Cardiac fibroblast (primary cell): ENCODE data around the gene FGD4.
A peak's percentile ranks its signal among the peaks of the same experiment; 100 is the strongest.

Experiments used
- DNase-seq, 2 donors: peaks; one replicate each; pipeline versions ENCODE4 v3.0.0 to v3.0.0-alpha.2; 2010; ENCODE audit warnings: low read depth in 2 of 2
- H3K4me3 ChIP-seq, 2 donors: replicated peaks in 1 of 2; 1 replicate in 1 of 2; 2 replicates in 1 of 2; pipeline ENCODE4 v1.5.1; 2011; ENCODE audit warnings: low read depth in 2 of 2, low read length in 2 of 2, mild to moderate bottlenecking in 2 of 2, moderate library complexity in 1 of 2
- CTCF ChIP-seq: IDR thresholded peaks from one replicate; pipeline ENCODE4 v1.5.1; 2011; ENCODE audit warnings: low read depth, mild to moderate bottlenecking, low read length, inconsistent platforms

The FGD4 gene

DNA sequence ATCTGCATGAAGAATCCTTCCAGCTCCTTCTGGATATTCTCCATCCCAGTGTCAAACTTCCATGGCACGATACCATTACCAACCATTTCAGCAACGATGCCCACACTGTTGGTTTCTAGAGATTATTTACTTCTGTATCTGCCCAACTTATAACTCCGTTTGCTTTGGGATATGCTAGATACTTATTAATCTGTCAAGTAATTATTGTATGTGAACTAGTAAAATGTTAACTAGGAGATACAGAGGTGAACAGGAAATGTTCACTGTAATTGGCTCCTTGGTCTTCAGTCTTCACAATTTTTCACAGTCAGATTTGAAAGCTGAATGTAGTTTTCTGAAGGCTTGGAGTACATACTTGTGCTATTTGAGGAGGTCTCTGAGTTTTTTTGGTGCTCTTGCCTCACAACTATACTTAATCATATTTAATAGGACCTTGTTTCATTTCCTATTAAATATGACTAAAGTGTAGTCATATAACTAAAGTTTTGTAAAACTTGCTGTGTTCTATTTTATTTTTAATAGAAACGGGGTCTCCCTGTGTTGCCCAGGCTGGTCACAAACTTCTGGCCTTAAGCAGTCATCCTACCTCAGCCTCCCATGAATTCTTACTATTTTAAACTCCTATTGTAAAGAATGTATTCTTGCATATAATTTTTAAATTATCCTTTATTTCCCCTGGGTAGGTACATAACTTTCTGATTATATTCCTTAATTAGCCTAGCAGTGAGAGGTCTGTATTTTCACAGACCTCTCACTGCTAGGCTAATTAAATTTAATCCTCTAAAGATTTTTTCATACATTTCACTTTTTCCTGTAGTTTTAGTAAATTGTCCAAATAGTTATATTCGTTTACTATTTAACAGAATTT, 79.7 kb downstream of the FGD4 start:
- H3K4me3 ChIP-seq: no peak overlapping the region
- no peak for DNase-seq
- TF ChIP-seq CTCF: no peak

DNA sequence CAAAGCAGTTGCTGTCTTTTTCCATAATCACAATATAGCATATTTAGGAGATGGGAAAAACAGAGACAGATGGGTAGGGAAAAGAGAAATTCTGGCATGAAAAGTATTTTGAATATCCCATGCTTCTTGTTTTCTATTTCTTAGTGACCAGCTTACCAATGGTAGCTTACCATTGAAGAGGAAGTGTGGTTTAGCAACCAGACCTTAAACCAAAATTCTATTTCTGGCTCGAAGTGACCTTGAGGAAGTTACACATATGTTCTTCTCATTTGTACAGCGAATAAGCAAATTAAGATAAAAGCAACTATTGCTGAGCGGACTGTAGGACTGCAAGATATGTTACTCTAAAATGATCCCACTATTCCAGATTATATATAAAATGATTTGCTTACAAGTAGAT, 82.9 kb downstream of the FGD4 start:
- DNase-seq: peak; percentile 56 to 66
- no peak for TF ChIP-seq CTCF
- no peak overlapping the region for H3K4me3 ChIP-seq

DNA sequence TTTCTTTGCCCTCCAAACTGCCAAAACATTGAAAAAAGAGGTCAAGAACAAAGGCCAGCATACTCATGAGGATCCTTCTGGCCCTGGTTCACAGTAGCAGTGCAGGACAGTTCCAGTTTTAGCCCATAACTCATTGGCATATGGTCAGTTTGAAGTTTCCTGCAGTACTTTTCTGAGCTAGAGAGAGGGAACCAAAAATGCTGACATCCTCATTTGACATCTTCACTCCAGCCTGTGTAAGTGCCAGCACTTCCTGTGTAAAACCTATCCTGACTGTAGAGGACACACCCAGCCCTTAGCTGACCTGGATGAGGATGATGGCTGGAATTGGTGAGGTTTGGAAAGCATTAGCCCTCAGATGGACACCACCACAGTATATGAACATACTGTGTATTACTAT, 84.1 kb downstream of the FGD4 start:
- H3K4me3 ChIP-seq: no peak overlapping the region
- peak; percentile 28 for DNase-seq
- no peak for TF ChIP-seq CTCF

- TF ChIP-seq CTCF: no peak
- no peak overlapping the region for H3K4me3 ChIP-seq
- DNase-seq: no peak
These were observed 84.6 kb downstream of the FGD4 start for GRCh38 chr12:32483993-32484392.

DNA sequence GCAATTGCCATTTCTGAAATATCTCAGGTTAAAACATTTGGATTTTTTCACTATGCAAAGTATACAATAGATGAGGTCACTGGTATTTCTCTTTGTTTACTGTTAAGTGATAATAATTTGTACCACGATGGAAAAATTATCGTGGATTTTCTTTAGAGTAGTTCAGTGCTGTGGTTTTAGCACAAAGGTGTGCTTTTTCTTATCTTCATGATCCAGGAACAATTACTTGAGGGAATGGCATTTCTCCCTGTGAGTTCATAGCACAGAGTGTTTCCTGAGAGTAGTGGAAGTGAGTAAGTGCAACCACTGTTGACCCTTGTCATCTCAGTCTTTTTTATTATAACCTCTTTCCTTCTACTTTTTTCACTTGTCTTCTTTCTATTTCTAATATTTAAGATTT, 86.8 kb downstream of the FGD4 start:
- TF ChIP-seq CTCF: no peak
- H3K4me3 ChIP-seq: no peak overlapping the region
- peak in 1 of 2 donors; percentile 51 for DNase-seq

GRCh38 chr12:32488132-32488531, 88.8 kb downstream of the FGD4 start:
- no peak for DNase-seq
- no peak for TF ChIP-seq CTCF
- H3K4me3 ChIP-seq: no peak overlapping the region
